DMS153 treated with DMSO at 0.1 percent for 48 hours (cell line): ENCODE results near the gene MIS12.

Experiments
- DNase-seq: peaks from one replicate; lab custom pipeline; 2025; ENCODE audit not compliant: unreplicated experiment; lab: John Stamatoyannopoulos, UW

MIS12 gene

GRCh38 chr17:5499476-5500231 is 13.3 kb downstream of the MIS12 start:
- no peak for DNase-seq

- no peak for DNase-seq
Measured at GRCh38 chr17:5500247-5500588, 13.9 kb downstream of the MIS12 start.

- no peak for DNase-seq
Measured at GRCh38 chr17:5500589-5501391, 14.4 kb downstream of the MIS12 start.

GRCh38 chr17:5501685-5502084 is 15.3 kb downstream of the MIS12 start:
- DNase-seq: no peak

- DNase-seq: no peak
Measured at GRCh38 chr17:5502552-5502951, 16.2 kb downstream of the MIS12 start.

- no peak for DNase-seq
Measured at GRCh38 chr17:5506307-5506706, 19.9 kb downstream of the MIS12 start.

GRCh38 chr17:5508810-5509209 is 22.4 kb downstream of the MIS12 start:
- no peak for DNase-seq

GRCh38 chr17:5509482-5509881 is 23.1 kb downstream of the MIS12 start:
- DNase-seq: no peak

- no peak for DNase-seq
Measured at GRCh38 chr17:5510771-5511170, 24.4 kb downstream of the MIS12 start.

GRCh38 chr17:5511401-5512225 is 25.2 kb downstream of the MIS12 start:
- no peak for DNase-seq

- DNase-seq: no peak
Measured at GRCh38 chr17:5513628-5514027, 27.3 kb downstream of the MIS12 start.

- no peak for DNase-seq
Measured at GRCh38 chr17:5514976-5515375, 28.6 kb downstream of the MIS12 start.

- no peak for DNase-seq
Measured at GRCh38 chr17:5516060-5516792, 29.9 kb downstream of the MIS12 start.

- DNase-seq: no peak
Measured at GRCh38 chr17:5522476-5522875, 36.1 kb downstream of the MIS12 start.

- no peak for DNase-seq
Measured at GRCh38 chr17:5523249-5523648, 36.9 kb downstream of the MIS12 start.

- no peak for DNase-seq
Measured at GRCh38 chr17:5526821-5527598, 40.6 kb downstream of the MIS12 start.

GRCh38 chr17:5527601-5528250 is 41.4 kb downstream of the MIS12 start:
- DNase-seq: no peak

- DNase-seq: no peak
Measured at GRCh38 chr17:5530265-5531084, 44.1 kb downstream of the MIS12 start.

- DNase-seq: no peak
Measured at GRCh38 chr17:5531085-5531418, 44.7 kb downstream of the MIS12 start.
